NB4 (cell line): ENCODE measurements around the gene TMEM132E.

Experiments
- MYC ChIP-seq: IDR thresholded peaks from 2 replicates; pipeline ENCODE4 v1.6.1; 2011; ENCODE audit warnings: low read depth, low read length
- POLR2A ChIP-seq: IDR thresholded peaks from 2 replicates; pipeline ENCODE4 v1.6.1; 2011; ENCODE audit warnings: mild to moderate bottlenecking; ENCODE audit not compliant: insufficient read length; ENCODE audit errors: extremely low read depth
- TF ChIP-seq, protein P1 (sequence below): IDR thresholded peaks from one replicate; pipeline ENCODE4 v1.5.1; 2012; ENCODE audit warnings: low read depth, low read length
- TF ChIP-seq, protein P2 (sequence below): IDR thresholded peaks from 2 replicates; pipeline ENCODE4 v1.6.1; 2011; ENCODE audit warnings: low read depth, low read length

- TF ChIP-seq, protein P1, sequence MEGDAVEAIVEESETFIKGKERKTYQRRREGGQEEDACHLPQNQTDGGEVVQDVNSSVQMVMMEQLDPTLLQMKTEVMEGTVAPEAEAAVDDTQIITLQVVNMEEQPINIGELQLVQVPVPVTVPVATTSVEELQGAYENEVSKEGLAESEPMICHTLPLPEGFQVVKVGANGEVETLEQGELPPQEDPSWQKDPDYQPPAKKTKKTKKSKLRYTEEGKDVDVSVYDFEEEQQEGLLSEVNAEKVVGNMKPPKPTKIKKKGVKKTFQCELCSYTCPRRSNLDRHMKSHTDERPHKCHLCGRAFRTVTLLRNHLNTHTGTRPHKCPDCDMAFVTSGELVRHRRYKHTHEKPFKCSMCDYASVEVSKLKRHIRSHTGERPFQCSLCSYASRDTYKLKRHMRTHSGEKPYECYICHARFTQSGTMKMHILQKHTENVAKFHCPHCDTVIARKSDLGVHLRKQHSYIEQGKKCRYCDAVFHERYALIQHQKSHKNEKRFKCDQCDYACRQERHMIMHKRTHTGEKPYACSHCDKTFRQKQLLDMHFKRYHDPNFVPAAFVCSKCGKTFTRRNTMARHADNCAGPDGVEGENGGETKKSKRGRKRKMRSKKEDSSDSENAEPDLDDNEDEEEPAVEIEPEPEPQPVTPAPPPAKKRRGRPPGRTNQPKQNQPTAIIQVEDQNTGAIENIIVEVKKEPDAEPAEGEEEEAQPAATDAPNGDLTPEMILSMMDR, result no peak
- TF ChIP-seq POLR2A (no peak), MYC (no peak)
- TF ChIP-seq, protein P2, sequence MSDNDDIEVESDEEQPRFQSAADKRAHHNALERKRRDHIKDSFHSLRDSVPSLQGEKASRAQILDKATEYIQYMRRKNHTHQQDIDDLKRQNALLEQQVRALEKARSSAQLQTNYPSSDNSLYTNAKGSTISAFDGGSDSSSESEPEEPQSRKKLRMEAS, result no peak
Observed at GRCh38 chr17:34656801-34657200, 77.4 kb downstream of the TMEM132E start.
